Measurements from ENCODE around the gene TBCD.

Gene TBCD

GRCh38 chr17:82940226-82941020 is 188.6 kb downstream of the TBCD start:
- Histone ChIP-seq H3K27ac (ENCODE audit: low read depth, low read length) (no peak overlapping the region), H3K4me1 (ENCODE audit: insufficient read depth, low read length) (no peaks in the 10 kb centered on the region), H3K9ac (ENCODE audit: low read length) (no peak overlapping the region), H3K9me3 (ENCODE audit: low read length) (peaks cover 14% of the 10 kb centered on the region), H3K36me3 (ENCODE audit: insufficient read depth, low read length) (peaks cover 66% of the 10 kb centered on the region), H3K4me3 (ENCODE audit: low read depth in 1 of 2, low read length in 2 of 2) (no peak overlapping the region), H3K27me3 (ENCODE audit: control insufficient read depth in 1 of 2, insufficient read depth in 2 of 2, low read length in 2 of 2) (no peaks in the 10 kb centered on the region)

GRCh38 chr17:82941021-82942001 is 189.4 kb downstream of the TBCD start:
- H3K27me3 ChIP-seq (ENCODE audit: control insufficient read depth in 1 of 2, insufficient read depth in 2 of 2, low read length in 2 of 2), result no peaks in the 10 kb centered on the region
- H3K4me1 ChIP-seq (ENCODE audit: insufficient read depth, low read length), result no peaks in the 10 kb centered on the region
- H3K9ac ChIP-seq (ENCODE audit: low read length), result no peak overlapping the region
- peaks cover 23% of the 10 kb centered on the region for H3K9me3 ChIP-seq (ENCODE audit: low read length)
- peaks cover 66% of the 10 kb centered on the region for H3K36me3 ChIP-seq (ENCODE audit: insufficient read depth, low read length)
- H3K27ac ChIP-seq (ENCODE audit: low read depth, low read length), result no peak overlapping the region
- H3K4me3 ChIP-seq (ENCODE audit: low read depth in 1 of 2, low read length in 2 of 2), result no peak overlapping the region

GRCh38 chr17:82942166-82943130 is 190.6 kb downstream of the TBCD start:
- Histone ChIP-seq H3K36me3 (ENCODE audit: insufficient read depth, low read length) (peaks cover 62% of the 10 kb centered on the region), H3K27me3 (ENCODE audit: control insufficient read depth in 1 of 2, insufficient read depth in 2 of 2, low read length in 2 of 2) (no peaks in the 10 kb centered on the region), H3K4me1 (ENCODE audit: insufficient read depth, low read length) (no peaks in the 10 kb centered on the region), H3K9me3 (ENCODE audit: low read length) (peaks cover 24% of the 10 kb centered on the region), H3K4me3 (ENCODE audit: low read depth in 1 of 2, low read length in 2 of 2) (no peak overlapping the region), H3K9ac (ENCODE audit: low read length) (no peak overlapping the region), H3K27ac (ENCODE audit: low read depth, low read length) (no peak overlapping the region)

GRCh38 chr17:82943339-82943738 is 191.5 kb downstream of the TBCD start:
- Histone ChIP-seq H3K4me3 (ENCODE audit: low read depth in 1 of 2, low read length in 2 of 2) (no peak overlapping the region), H3K9ac (ENCODE audit: low read length) (no peak overlapping the region), H3K27ac (ENCODE audit: low read depth, low read length) (no peak overlapping the region), H3K4me1 (ENCODE audit: insufficient read depth, low read length) (no peaks in the 10 kb centered on the region), H3K27me3 (ENCODE audit: control insufficient read depth in 1 of 2, insufficient read depth in 2 of 2, low read length in 2 of 2) (no peaks in the 10 kb centered on the region), H3K36me3 (ENCODE audit: insufficient read depth, low read length) (peaks cover 53% of the 10 kb centered on the region), H3K9me3 (ENCODE audit: low read length) (peaks cover 24% of the 10 kb centered on the region)

- H3K9me3 ChIP-seq (ENCODE audit: low read length), result peaks cover 24% of the 10 kb centered on the region
- H3K27me3 ChIP-seq (ENCODE audit: control insufficient read depth in 1 of 2, insufficient read depth in 2 of 2, low read length in 2 of 2), result no peaks in the 10 kb centered on the region
- no peaks in the 10 kb centered on the region for H3K4me1 ChIP-seq (ENCODE audit: insufficient read depth, low read length)
- H3K9ac ChIP-seq (ENCODE audit: low read length), result no peak overlapping the region
- H3K36me3 ChIP-seq (ENCODE audit: insufficient read depth, low read length), result peaks cover 51% of the 10 kb centered on the region
- H3K27ac ChIP-seq (ENCODE audit: low read depth, low read length), result no peak overlapping the region
- no peak overlapping the region for H3K4me3 ChIP-seq (ENCODE audit: low read depth in 1 of 2, low read length in 2 of 2)
These were observed 191.9 kb downstream of the TBCD start for GRCh38 chr17:82943751-82944150.

- Histone ChIP-seq H3K27me3 (ENCODE audit: control insufficient read depth in 1 of 2, insufficient read depth in 2 of 2, low read length in 2 of 2) (no peaks in the 10 kb centered on the region), H3K36me3 (ENCODE audit: insufficient read depth, low read length) (peaks cover 40% of the 10 kb centered on the region), H3K27ac (ENCODE audit: low read depth, low read length) (no peak overlapping the region), H3K9ac (ENCODE audit: low read length) (no peak overlapping the region), H3K9me3 (ENCODE audit: low read length) (peaks cover 24% of the 10 kb centered on the region), H3K4me1 (ENCODE audit: insufficient read depth, low read length) (no peaks in the 10 kb centered on the region), H3K4me3 (ENCODE audit: low read depth in 1 of 2, low read length in 2 of 2) (no peak overlapping the region)
These were observed 193.1 kb downstream of the TBCD start for GRCh38 chr17:82944990-82945389.

GRCh38 chr17:82946081-82946480 is 194.2 kb downstream of the TBCD start:
- peaks cover 24% of the 10 kb centered on the region for H3K9me3 ChIP-seq (ENCODE audit: low read length)
- no peak overlapping the region for H3K4me3 ChIP-seq (ENCODE audit: low read depth in 1 of 2, low read length in 2 of 2)
- no peak overlapping the region for H3K27ac ChIP-seq (ENCODE audit: low read depth, low read length)
- no peaks in the 10 kb centered on the region for H3K27me3 ChIP-seq (ENCODE audit: control insufficient read depth in 1 of 2, insufficient read depth in 2 of 2, low read length in 2 of 2)
- peaks cover 32% of the 10 kb centered on the region for H3K36me3 ChIP-seq (ENCODE audit: insufficient read depth, low read length)
- no peak overlapping the region for H3K9ac ChIP-seq (ENCODE audit: low read length)
- H3K4me1 ChIP-seq (ENCODE audit: insufficient read depth, low read length), result no peaks in the 10 kb centered on the region

- H3K9me3 ChIP-seq (ENCODE audit: low read length), result peaks cover 24% of the 10 kb centered on the region
- no peaks in the 10 kb centered on the region for H3K27me3 ChIP-seq (ENCODE audit: control insufficient read depth in 1 of 2, insufficient read depth in 2 of 2, low read length in 2 of 2)
- H3K27ac ChIP-seq (ENCODE audit: low read depth, low read length), result no peak overlapping the region
- H3K4me1 ChIP-seq (ENCODE audit: insufficient read depth, low read length), result no peaks in the 10 kb centered on the region
- H3K36me3 ChIP-seq (ENCODE audit: insufficient read depth, low read length), result peaks cover 22% of the 10 kb centered on the region
- no peak overlapping the region for H3K9ac ChIP-seq (ENCODE audit: low read length)
- no peak overlapping the region for H3K4me3 ChIP-seq (ENCODE audit: low read depth in 1 of 2, low read length in 2 of 2)
These were observed 195.5 kb downstream of the TBCD start for GRCh38 chr17:82947051-82947991.

- no peak overlapping the region for H3K27ac ChIP-seq (ENCODE audit: low read depth, low read length)
- H3K27me3 ChIP-seq (ENCODE audit: control insufficient read depth in 1 of 2, insufficient read depth in 2 of 2, low read length in 2 of 2), result no peaks in the 10 kb centered on the region
- H3K4me1 ChIP-seq (ENCODE audit: insufficient read depth, low read length), result no peaks in the 10 kb centered on the region
- H3K36me3 ChIP-seq (ENCODE audit: insufficient read depth, low read length), result peaks cover 15% of the 10 kb centered on the region
- peaks cover 24% of the 10 kb centered on the region for H3K9me3 ChIP-seq (ENCODE audit: low read length)
- no peak overlapping the region for H3K4me3 ChIP-seq (ENCODE audit: low read depth in 1 of 2, low read length in 2 of 2)
- no peak overlapping the region for H3K9ac ChIP-seq (ENCODE audit: low read length)
These were observed 196.2 kb downstream of the TBCD start for GRCh38 chr17:82948081-82948511.

- Histone ChIP-seq H3K4me3 (ENCODE audit: low read depth in 1 of 2, low read length in 2 of 2) (no peak overlapping the region), H3K27ac (ENCODE audit: low read depth, low read length) (no peak overlapping the region), H3K9ac (ENCODE audit: low read length) (no peak overlapping the region), H3K9me3 (ENCODE audit: low read length) (peaks cover 24% of the 10 kb centered on the region), H3K4me1 (ENCODE audit: insufficient read depth, low read length) (no peaks in the 10 kb centered on the region), H3K27me3 (ENCODE audit: control insufficient read depth in 1 of 2, insufficient read depth in 2 of 2, low read length in 2 of 2) (no peaks in the 10 kb centered on the region), H3K36me3 (ENCODE audit: insufficient read depth, low read length) (peaks cover 7% of the 10 kb centered on the region)
These were observed 197.1 kb downstream of the TBCD start for GRCh38 chr17:82948957-82949356.
